D721Med (cell line): Measurements from ENCODE around the gene FOXF2.
A peak's percentile ranks its signal among the peaks of the same experiment; 100 is the strongest.

ENCODE experiments used
- DNase-seq: peaks from one replicate; pipeline ENCODE4 v3.0.0; 2011; ENCODE audit warnings: low spot score; ENCODE audit not compliant: insufficient read length
- FAIRE-seq: peaks from 2 replicates; lab custom pipeline; 2011; peaks lifted over from hg19 to GRCh38; lab: Jason Lieb, UNC
- TF ChIP-seq, protein P1 (sequence below): IDR thresholded peaks from 2 replicates; pipeline ENCODE4 v1.5.1; 2012; ENCODE audit warnings: mild to moderate bottlenecking, control low read depth; ENCODE audit not compliant: insufficient read depth; ENCODE audit errors: missing control alignments

Gene FOXF2

GRCh38 chr6:1396952-1397868, 7.8 kb downstream of the FOXF2 start:
- TF ChIP-seq, protein P1, sequence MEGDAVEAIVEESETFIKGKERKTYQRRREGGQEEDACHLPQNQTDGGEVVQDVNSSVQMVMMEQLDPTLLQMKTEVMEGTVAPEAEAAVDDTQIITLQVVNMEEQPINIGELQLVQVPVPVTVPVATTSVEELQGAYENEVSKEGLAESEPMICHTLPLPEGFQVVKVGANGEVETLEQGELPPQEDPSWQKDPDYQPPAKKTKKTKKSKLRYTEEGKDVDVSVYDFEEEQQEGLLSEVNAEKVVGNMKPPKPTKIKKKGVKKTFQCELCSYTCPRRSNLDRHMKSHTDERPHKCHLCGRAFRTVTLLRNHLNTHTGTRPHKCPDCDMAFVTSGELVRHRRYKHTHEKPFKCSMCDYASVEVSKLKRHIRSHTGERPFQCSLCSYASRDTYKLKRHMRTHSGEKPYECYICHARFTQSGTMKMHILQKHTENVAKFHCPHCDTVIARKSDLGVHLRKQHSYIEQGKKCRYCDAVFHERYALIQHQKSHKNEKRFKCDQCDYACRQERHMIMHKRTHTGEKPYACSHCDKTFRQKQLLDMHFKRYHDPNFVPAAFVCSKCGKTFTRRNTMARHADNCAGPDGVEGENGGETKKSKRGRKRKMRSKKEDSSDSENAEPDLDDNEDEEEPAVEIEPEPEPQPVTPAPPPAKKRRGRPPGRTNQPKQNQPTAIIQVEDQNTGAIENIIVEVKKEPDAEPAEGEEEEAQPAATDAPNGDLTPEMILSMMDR = peak; percentile 91
- DNase-seq (peak; percentile 83), FAIRE-seq (no peak)

GRCh38 chr6:1399085-1399780, 9.9 kb downstream of the FOXF2 start:
- FAIRE-seq (no peak), DNase-seq (no peak)

DNA sequence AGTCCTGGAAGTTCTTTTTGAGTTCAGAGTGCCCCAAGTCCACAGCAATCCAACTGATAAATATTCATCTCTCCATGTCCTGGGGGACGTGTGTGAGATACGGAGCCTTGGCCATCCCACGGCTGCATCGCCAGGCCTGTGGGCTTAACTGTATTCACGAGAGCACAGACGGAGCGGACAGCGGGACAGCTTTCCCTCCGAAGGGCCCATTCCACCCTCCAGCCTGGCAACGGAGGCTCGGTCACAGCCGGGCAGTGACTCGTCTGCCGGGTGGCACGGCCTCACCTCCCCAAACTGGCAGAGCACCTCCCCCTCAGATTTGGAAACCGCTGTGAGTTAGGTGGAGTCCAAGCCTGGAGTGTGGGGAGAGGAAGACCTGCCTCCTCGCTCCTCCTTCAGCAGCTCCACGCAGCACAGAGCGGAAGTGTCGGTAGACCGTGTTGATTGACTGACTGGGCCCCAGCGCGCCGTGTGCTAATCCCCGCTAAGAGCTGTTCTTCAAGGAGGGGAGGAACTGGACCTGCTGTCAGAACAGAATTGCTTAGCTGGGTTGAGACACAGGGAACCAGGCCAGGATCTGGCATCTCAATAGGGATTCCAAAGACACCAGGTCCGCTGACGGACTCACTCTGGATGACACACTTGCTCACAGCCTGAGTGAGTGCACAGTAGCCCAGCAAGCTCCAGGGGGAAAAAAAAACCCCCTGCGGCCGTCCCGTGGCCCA, 10.9 kb downstream of the FOXF2 start:
- TF ChIP-seq, protein P1 = no peak
- DNase-seq (no peak), FAIRE-seq (no peak)

More at GRCh38 chr6:1399085-1399780, 9.9 kb downstream of the FOXF2 start:
- TF ChIP-seq, protein P1 = no peak

DNA sequence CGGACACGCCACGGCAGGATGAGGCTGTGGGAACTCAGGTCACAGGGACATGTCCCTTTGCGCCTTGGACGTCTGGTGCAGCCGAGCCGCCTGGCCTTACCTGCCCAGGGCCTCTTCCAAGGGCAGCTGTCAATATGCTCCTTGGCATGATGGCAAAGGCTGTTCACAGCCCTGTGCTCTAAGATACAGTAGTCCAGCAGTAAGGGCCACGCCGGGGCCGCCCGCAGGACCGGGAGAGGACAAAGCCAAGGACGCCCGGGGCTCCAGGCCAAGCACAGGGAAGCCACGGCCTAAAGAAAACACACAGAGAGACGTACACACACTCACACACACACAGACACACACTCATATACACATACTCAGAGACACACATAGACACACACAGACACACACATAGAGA, 13.0 kb downstream of the FOXF2 start:
- FAIRE-seq (no peak), DNase-seq (no peak)
- TF ChIP-seq, protein P1 = no peak

DNA sequence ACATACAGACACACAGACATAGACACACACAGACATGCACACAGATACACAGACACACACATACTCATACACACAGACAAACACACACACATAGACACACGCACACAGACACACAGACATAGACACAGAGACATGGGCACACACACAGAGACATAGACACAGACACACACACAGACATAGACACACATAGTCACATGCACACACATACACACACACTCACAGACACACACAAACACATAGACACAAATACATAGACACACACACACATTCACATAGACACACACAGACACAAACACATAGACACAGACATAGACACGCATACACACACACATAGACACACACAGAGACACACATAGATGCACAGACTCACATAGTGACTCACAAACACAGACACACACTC, 13.5 kb downstream of the FOXF2 start:
- DNase-seq = no peak
- FAIRE-seq = no peak
- TF ChIP-seq, protein P1 = no peak

DNA sequence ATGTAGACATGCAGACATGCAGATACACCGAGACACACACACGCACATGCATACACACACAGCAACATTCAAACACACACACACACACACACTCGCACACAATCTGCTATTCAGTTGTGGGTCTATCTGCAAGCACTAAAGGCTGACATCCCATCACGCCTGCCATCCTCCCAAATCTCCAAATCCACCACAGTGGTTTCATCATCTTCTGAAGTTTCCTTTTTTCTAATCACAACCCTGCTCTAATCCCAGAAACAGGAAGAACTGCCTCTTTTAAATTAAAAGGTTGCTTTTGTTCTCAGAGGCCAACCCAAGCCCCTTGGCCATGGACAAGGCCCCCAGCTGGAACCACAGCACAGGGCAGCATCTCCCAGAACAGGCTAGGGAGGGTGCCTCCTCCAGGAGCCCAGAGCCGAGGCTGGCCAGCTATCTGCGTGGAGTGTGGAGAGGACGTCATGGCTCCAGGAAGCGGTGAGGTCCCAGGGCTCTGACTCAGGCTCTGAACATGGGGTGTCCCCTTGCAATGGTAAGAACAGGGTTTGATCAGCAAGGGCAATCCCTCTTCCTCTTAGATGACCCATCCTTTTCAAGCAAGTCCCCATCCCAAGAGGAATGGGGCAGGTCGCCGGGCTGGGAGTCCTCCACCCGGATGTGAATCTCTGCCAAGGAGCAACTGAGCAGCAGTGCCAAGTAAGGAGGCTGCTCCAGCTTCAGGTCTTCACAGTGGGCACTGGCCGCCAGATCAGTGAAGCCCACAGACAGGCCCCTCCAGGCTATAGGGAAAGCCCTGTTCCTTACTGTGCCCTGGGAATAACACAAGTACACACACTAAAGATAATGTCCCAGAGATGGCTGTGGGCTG, 14.7 kb downstream of the FOXF2 start:
- FAIRE-seq (no peak), DNase-seq (no peak)
- TF ChIP-seq, protein P1 = no peak
